ENCODE measurements around the gene TMEM259.

Gene TMEM259

GRCh38 chr19:1046117-1046626 is 25.2 kb upstream of the TMEM259 start:
- no peaks in the 10 kb centered on the region for H3K9me3 ChIP-seq (ENCODE audit: control insufficient read depth in 2 of 2, low read length in 2 of 2)
- H3K9ac ChIP-seq (ENCODE audit: low read length in 2 of 2), result no peak overlapping the region
- H3K27me3 ChIP-seq (ENCODE audit: control insufficient read depth in 1 of 2, insufficient read depth in 2 of 2, low read length in 2 of 2), result peaks cover 0 to 3% of the 10 kb centered on the region in 2 donors
- no peak overlapping the region for H3K27ac ChIP-seq (ENCODE audit: low read length)
- H3K36me3 ChIP-seq (ENCODE audit: control insufficient read depth in 2 of 2, insufficient read depth in 2 of 2, low read length in 2 of 2), result no peaks in the 10 kb centered on the region
- no peak overlapping the region for H3K4me3 ChIP-seq (ENCODE audit: low read length in 2 of 2)
- H3K4me1 ChIP-seq (ENCODE audit: control insufficient read depth, insufficient read depth, low read length), result peaks cover 12% of the 10 kb centered on the region

- H3K4me1 ChIP-seq (ENCODE audit: control insufficient read depth, insufficient read depth, low read length), result peaks cover 21% of the 10 kb centered on the region
- no peak overlapping the region for H3K9ac ChIP-seq (ENCODE audit: low read length in 2 of 2)
- H3K36me3 ChIP-seq (ENCODE audit: control insufficient read depth in 2 of 2, insufficient read depth in 2 of 2, low read length in 2 of 2), result no peaks in the 10 kb centered on the region
- H3K27me3 ChIP-seq (ENCODE audit: control insufficient read depth in 1 of 2, insufficient read depth in 2 of 2, low read length in 2 of 2), result peaks cover 0 to 3% of the 10 kb centered on the region in 2 donors
- H3K4me3 ChIP-seq (ENCODE audit: low read length in 2 of 2), result no peak overlapping the region
- no peaks in the 10 kb centered on the region for H3K9me3 ChIP-seq (ENCODE audit: control insufficient read depth in 2 of 2, low read length in 2 of 2)
- no peak overlapping the region for H3K27ac ChIP-seq (ENCODE audit: low read length)
These were observed 24.3 kb upstream of the TMEM259 start for GRCh38 chr19:1045247-1045603.

GRCh38 chr19:1042689-1043511 is 22.0 kb upstream of the TMEM259 start:
- no peaks in the 10 kb centered on the region for H3K36me3 ChIP-seq (ENCODE audit: control insufficient read depth in 2 of 2, insufficient read depth in 2 of 2, low read length in 2 of 2)
- H3K4me3 ChIP-seq (ENCODE audit: low read length in 2 of 2), result no peak overlapping the region
- H3K9ac ChIP-seq (ENCODE audit: low read length in 2 of 2), result no peak overlapping the region
- peaks cover 32% of the 10 kb centered on the region for H3K4me1 ChIP-seq (ENCODE audit: control insufficient read depth, insufficient read depth, low read length)
- H3K27ac ChIP-seq (ENCODE audit: low read length), result no peak overlapping the region
- H3K9me3 ChIP-seq (ENCODE audit: control insufficient read depth in 2 of 2, low read length in 2 of 2), result no peaks in the 10 kb centered on the region
- peaks cover 0 to 3% of the 10 kb centered on the region in 2 donors for H3K27me3 ChIP-seq (ENCODE audit: control insufficient read depth in 1 of 2, insufficient read depth in 2 of 2, low read length in 2 of 2)

- Histone ChIP-seq H3K36me3 (ENCODE audit: control insufficient read depth in 2 of 2, insufficient read depth in 2 of 2, low read length in 2 of 2) (peaks cover 0 to 3% of the 10 kb centered on the region in 2 donors), H3K27me3 (ENCODE audit: control insufficient read depth in 1 of 2, insufficient read depth in 2 of 2, low read length in 2 of 2) (peaks cover 0 to 3% of the 10 kb centered on the region in 2 donors), H3K9ac (ENCODE audit: low read length in 2 of 2) (no peak overlapping the region), H3K4me3 (ENCODE audit: low read length in 2 of 2) (peak overlapping the region in 1 of 2 donors; percentile 81), H3K27ac (ENCODE audit: low read length) (no peak overlapping the region), H3K4me1 (ENCODE audit: control insufficient read depth, insufficient read depth, low read length) (peaks cover 32% of the 10 kb centered on the region), H3K9me3 (ENCODE audit: control insufficient read depth in 2 of 2, low read length in 2 of 2) (no peaks in the 10 kb centered on the region)
These were observed 21.1 kb upstream of the TMEM259 start for GRCh38 chr19:1041835-1042685.

GRCh38 chr19:1041272-1041834 is 20.4 kb upstream of the TMEM259 start:
- Histone ChIP-seq H3K4me3 (ENCODE audit: low read length in 2 of 2) (peak overlapping the region; percentile 67 to 81), H3K36me3 (ENCODE audit: control insufficient read depth in 2 of 2, insufficient read depth in 2 of 2, low read length in 2 of 2) (peaks cover under 1 to 4% of the 10 kb centered on the region in 2 donors), H3K27ac (ENCODE audit: low read length) (no peak overlapping the region), H3K9me3 (ENCODE audit: control insufficient read depth in 2 of 2, low read length in 2 of 2) (no peaks in the 10 kb centered on the region), H3K4me1 (ENCODE audit: control insufficient read depth, insufficient read depth, low read length) (peaks cover 32% of the 10 kb centered on the region), H3K9ac (ENCODE audit: low read length in 2 of 2) (peak overlapping the region; percentile 4 to 21), H3K27me3 (ENCODE audit: control insufficient read depth in 1 of 2, insufficient read depth in 2 of 2, low read length in 2 of 2) (peaks cover 0 to 3% of the 10 kb centered on the region in 2 donors)

GRCh38 chr19:1040476-1041271 is 19.8 kb upstream of the TMEM259 start:
- Histone ChIP-seq H3K27me3 (ENCODE audit: control insufficient read depth in 1 of 2, insufficient read depth in 2 of 2, low read length in 2 of 2) (peaks cover 0 to 3% of the 10 kb centered on the region in 2 donors), H3K36me3 (ENCODE audit: control insufficient read depth in 2 of 2, insufficient read depth in 2 of 2, low read length in 2 of 2) (peaks cover 7% of the 10 kb centered on the region in 2 donors), H3K4me3 (ENCODE audit: low read length in 2 of 2) (peak overlapping the region; percentile 67 to 81), H3K4me1 (ENCODE audit: control insufficient read depth, insufficient read depth, low read length) (peaks cover 32% of the 10 kb centered on the region), H3K9ac (ENCODE audit: low read length in 2 of 2) (peak overlapping the region; percentile 24 to 36), H3K27ac (ENCODE audit: low read length) (no peak overlapping the region), H3K9me3 (ENCODE audit: control insufficient read depth in 2 of 2, low read length in 2 of 2) (no peaks in the 10 kb centered on the region)

GRCh38 chr19:1039646-1040475 is 18.9 kb upstream of the TMEM259 start, which contains the start of gene ABCA7:
Gene ABCA7, plus strand, starts transcription at chr19:1040107. Its CDS starts 1,255 bp downstream, at chr19:1041362.
- H3K36me3 ChIP-seq (ENCODE audit: control insufficient read depth in 2 of 2, insufficient read depth in 2 of 2, low read length in 2 of 2), result peaks cover 7 to 9% of the 10 kb centered on the region in 2 donors
- peak within 1 kb of the TSS; percentile 24 to 36 for H3K9ac ChIP-seq (ENCODE audit: low read length in 2 of 2)
- peak within 1 kb of the TSS; percentile 60 for H3K27ac ChIP-seq (ENCODE audit: low read length)
- H3K9me3 ChIP-seq (ENCODE audit: control insufficient read depth in 2 of 2, low read length in 2 of 2), result no peaks in the 10 kb centered on the region
- peak within 1 kb of the TSS; percentile 67 to 81 for H3K4me3 ChIP-seq (ENCODE audit: low read length in 2 of 2)
- H3K4me1 ChIP-seq (ENCODE audit: control insufficient read depth, insufficient read depth, low read length), result peaks cover 32% of the 10 kb centered on the region
- H3K27me3 ChIP-seq (ENCODE audit: control insufficient read depth in 1 of 2, insufficient read depth in 2 of 2, low read length in 2 of 2), result peaks cover 0 to 3% of the 10 kb centered on the region in 2 donors

GRCh38 chr19:1038978-1039645 is 18.2 kb upstream of the TMEM259 start:
- Histone ChIP-seq H3K9ac (ENCODE audit: low read length in 2 of 2) (no peak overlapping the region), H3K4me1 (ENCODE audit: control insufficient read depth, insufficient read depth, low read length) (peaks cover 32% of the 10 kb centered on the region), H3K36me3 (ENCODE audit: control insufficient read depth in 2 of 2, insufficient read depth in 2 of 2, low read length in 2 of 2) (peaks cover 7 to 9% of the 10 kb centered on the region in 2 donors), H3K9me3 (ENCODE audit: control insufficient read depth in 2 of 2, low read length in 2 of 2) (no peaks in the 10 kb centered on the region), H3K27me3 (ENCODE audit: control insufficient read depth in 1 of 2, insufficient read depth in 2 of 2, low read length in 2 of 2) (peaks cover 0 to 3% of the 10 kb centered on the region in 2 donors), H3K27ac (ENCODE audit: low read length) (peak overlapping the region; percentile 60), H3K4me3 (ENCODE audit: low read length in 2 of 2) (peak overlapping the region in 1 of 2 donors; percentile 81)

GRCh38 chr19:1037621-1038064 is 16.7 kb upstream of the TMEM259 start:
- peaks cover 30% of the 10 kb centered on the region for H3K4me1 ChIP-seq (ENCODE audit: control insufficient read depth, insufficient read depth, low read length)
- no peak overlapping the region for H3K27ac ChIP-seq (ENCODE audit: low read length)
- H3K4me3 ChIP-seq (ENCODE audit: low read length in 2 of 2), result no peak overlapping the region

More at GRCh38 chr19:1037621-1038064, 16.7 kb upstream of the TMEM259 start:
- Histone ChIP-seq H3K9ac (ENCODE audit: low read length in 2 of 2) (no peak overlapping the region), H3K27me3 (ENCODE audit: control insufficient read depth in 1 of 2, insufficient read depth in 2 of 2, low read length in 2 of 2) (peaks cover 0 to 3% of the 10 kb centered on the region in 2 donors), H3K9me3 (ENCODE audit: control insufficient read depth in 2 of 2, low read length in 2 of 2) (no peaks in the 10 kb centered on the region), H3K36me3 (ENCODE audit: control insufficient read depth in 2 of 2, insufficient read depth in 2 of 2, low read length in 2 of 2) (peaks cover 12 to 13% of the 10 kb centered on the region in 2 donors)
